ENCODE results near the gene MTURN. TPM values are rescaled to one million over a fixed set of nuclear protein-coding genes. Genes with fewer than 3 reads are reported as not detected.

Gene MTURN
- total RNA-seq, 1 donor from 2014 or later: 40.9 TPM

DNA sequence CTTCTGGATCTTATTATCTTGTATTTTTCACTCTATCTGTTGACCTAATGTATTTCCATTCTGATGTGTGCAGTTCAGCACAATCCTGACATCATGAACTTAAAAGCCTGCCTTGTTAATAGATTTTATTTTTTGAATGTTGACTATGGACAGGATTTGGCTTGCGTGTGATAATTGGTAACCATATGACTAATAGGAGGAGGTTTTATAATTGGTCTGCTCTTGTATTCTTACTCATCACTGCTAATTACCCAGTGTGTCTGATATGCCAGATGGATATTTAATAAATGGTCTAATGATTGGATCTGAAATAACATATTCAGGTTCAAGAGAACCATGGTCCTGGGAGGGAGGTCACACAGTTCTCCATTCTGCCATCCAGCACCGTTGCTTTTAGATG is 45.9 kb downstream of the MTURN start:
- intact Hi-C loops (cut with DNase I): loop anchor here (5.0 kb wide), 1 partner anchor 292 kb away; no protein-coding TSS in a partner anchor
- H3K36me3 ChIP-seq: no peaks in the 10 kb centered on the region
- no peak for DNase-seq (ENCODE audit: low spot score in 2 of 2)
- H3K27ac ChIP-seq: peak overlapping the region; percentile 79 to 85
- TF ChIP-seq, protein P1, sequence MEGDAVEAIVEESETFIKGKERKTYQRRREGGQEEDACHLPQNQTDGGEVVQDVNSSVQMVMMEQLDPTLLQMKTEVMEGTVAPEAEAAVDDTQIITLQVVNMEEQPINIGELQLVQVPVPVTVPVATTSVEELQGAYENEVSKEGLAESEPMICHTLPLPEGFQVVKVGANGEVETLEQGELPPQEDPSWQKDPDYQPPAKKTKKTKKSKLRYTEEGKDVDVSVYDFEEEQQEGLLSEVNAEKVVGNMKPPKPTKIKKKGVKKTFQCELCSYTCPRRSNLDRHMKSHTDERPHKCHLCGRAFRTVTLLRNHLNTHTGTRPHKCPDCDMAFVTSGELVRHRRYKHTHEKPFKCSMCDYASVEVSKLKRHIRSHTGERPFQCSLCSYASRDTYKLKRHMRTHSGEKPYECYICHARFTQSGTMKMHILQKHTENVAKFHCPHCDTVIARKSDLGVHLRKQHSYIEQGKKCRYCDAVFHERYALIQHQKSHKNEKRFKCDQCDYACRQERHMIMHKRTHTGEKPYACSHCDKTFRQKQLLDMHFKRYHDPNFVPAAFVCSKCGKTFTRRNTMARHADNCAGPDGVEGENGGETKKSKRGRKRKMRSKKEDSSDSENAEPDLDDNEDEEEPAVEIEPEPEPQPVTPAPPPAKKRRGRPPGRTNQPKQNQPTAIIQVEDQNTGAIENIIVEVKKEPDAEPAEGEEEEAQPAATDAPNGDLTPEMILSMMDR (IDR thresholded peaks at IDR 0.05): no peak
- no peaks in the 10 kb centered on the region for H3K9me3 ChIP-seq
- peaks cover 12 to 71% of the 10 kb centered on the region in 2 donors for H3K4me1 ChIP-seq
- no peaks in the 10 kb centered on the region for H3K27me3 ChIP-seq
- H3K4me3 ChIP-seq: no peak overlapping the region

DNA sequence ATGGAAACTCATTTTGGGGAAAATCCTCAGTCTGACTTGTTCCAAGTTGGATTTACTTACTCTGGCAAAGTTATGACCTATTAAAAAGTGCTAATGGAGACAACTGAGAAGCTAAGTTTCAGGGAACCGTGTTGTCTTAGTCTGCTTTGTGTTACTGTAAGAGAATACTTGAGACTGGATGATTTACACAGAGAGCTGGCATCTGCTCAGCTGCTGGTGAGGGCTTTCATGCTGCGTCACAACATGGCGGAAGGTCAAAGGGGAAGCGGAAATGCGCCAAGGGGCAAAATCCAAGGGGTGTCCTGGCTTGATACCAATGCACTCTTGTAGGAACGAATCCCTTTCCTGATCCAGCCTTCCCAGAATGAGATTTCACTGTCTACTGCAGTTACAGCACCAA is 46.4 kb downstream of the MTURN start:
- intact Hi-C loops (cut with DNase I): loop anchor here (5.0 kb wide), 1 partner anchor 291 kb away; no protein-coding TSS in a partner anchor
- Histone ChIP-seq H3K27me3 (no peaks in the 10 kb centered on the region), H3K27ac (peak overlapping the region; percentile 79 to 85), H3K4me3 (peak overlapping the region in 1 of 2 donors; percentile 14), H3K4me1 (peaks cover 12 to 69% of the 10 kb centered on the region in 2 donors), H3K9me3 (no peaks in the 10 kb centered on the region), H3K36me3 (no peaks in the 10 kb centered on the region)
- TF ChIP-seq, protein P1 (IDR thresholded peaks at IDR 0.05): no peak
- no peak for DNase-seq (ENCODE audit: low spot score in 2 of 2)

DNA sequence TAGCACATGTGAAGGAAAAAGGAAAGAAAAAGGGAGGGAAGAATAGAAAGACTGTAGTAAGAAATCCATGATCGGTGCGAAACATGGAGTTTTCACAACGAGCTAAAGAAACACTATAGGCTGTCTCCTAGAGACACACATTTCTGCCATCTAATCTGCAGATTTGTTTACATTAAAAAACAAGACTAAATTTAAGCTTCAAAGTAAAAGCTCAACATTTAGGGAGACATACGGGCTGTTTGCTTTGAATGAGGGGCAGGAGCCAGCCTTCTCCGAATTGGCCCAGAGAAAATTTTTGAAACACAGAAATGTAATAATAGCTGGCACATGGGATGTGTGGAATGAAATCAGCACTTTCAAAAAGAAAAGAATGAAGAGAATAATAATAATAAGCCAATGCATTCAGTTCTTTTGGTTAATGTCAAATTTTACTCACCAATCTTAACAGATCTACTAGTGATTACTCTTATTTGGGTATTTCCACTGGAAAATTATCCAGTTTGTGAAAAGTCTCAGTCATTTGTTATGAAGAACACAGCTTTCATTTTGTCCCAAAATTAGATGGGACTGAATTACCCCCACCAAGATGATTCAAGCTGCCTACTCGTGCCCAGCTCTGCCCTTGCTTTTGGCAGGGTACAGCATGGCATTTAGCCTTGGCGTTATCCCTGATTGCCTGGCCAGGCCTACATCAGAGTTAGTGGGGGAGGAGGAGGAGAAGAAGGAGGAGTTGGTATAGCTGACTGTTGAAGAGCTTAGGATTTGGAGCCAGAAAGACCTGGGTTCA is 47.1 kb downstream of the MTURN start:
- H3K9me3 ChIP-seq: no peaks in the 10 kb centered on the region
- TF ChIP-seq, protein P1 (IDR thresholded peaks at IDR 0.05): no peak
- peak overlapping the region in 1 of 2 donors; percentile 14 for H3K4me3 ChIP-seq
- intact Hi-C loops (cut with DNase I): loop anchor here (1.0 to 5.0 kb wide), 2 partner anchors 154 to 290 kb away; partner anchors contain the start of gene PLEKHA8
- H3K27me3 ChIP-seq: no peaks in the 10 kb centered on the region
- peaks cover 12 to 62% of the 10 kb centered on the region in 2 donors for H3K4me1 ChIP-seq
- DNase-seq (ENCODE audit: low spot score in 2 of 2): peak in 1 of 2 donors; percentile 86
- no peaks in the 10 kb centered on the region for H3K36me3 ChIP-seq
- H3K27ac ChIP-seq: peak overlapping the region; percentile 79 to 85

DNA sequence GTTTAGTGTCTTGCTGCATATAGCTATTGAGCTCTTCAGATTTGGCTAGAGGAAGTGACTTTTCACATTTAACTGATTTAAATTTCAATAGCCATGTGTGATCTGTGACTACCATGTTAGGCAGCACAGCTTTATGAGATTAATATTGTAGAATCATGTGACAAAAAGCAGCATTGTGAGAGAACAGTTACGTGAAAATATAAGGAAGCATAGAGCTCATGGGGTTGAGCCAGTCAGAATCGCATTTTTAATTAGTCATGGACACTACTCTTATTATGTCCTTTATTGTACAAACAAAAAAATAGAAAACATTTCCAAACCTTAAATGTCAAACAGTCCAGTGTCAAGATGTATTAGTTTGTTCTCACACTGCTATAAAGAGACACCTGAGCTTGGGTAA is 48.0 kb downstream of the MTURN start:
- H3K27ac ChIP-seq: peak overlapping the region; percentile 79 to 85
- no peaks in the 10 kb centered on the region for H3K36me3 ChIP-seq
- TF ChIP-seq, protein P1 (IDR thresholded peaks at IDR 0.05): no peak
- no peak overlapping the region for H3K4me3 ChIP-seq
- no peaks in the 10 kb centered on the region for H3K27me3 ChIP-seq
- no peak for DNase-seq (ENCODE audit: low spot score in 2 of 2)
- no peaks in the 10 kb centered on the region for H3K9me3 ChIP-seq
- intact Hi-C loops (cut with DNase I): loop anchor here (1.0 to 5.0 kb wide), 2 partner anchors 155 to 289 kb away; partner anchors contain the start of gene PLEKHA8
- H3K4me1 ChIP-seq: peaks cover 12 to 54% of the 10 kb centered on the region in 2 donors

DNA sequence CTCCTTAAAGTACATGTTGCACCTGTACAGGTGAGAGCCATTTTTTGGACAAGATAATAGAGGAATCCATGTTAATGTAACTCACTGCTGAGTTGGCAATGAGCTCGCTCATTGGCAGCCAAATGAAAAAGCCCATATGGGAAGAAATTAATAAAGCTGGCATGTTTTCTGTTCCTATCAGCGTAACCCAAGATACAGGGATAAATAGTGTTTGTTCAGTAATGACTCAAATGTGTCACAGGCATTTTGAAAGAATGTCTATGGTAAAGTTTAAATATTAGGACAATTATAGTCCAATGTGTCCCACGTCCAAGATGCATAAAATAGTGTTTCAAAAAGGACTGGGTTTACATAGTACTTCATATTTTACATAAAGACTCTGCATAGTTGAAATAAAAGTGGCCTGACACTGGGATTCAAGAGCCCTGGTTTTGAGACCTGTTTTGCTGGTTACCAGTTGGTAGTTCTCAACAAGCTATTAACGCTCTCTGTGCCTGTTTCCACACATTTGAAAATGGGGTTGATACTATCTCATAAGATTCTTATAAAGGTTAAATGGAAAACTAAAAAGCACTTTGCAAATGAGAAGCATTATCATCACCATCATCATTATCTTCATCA is 49.1 kb downstream of the MTURN start:
- Histone ChIP-seq H3K4me1 (peaks cover 6 to 44% of the 10 kb centered on the region in 2 donors), H3K4me3 (no peak overlapping the region), H3K27me3 (no peaks in the 10 kb centered on the region), H3K36me3 (no peaks in the 10 kb centered on the region), H3K27ac (peak overlapping the region; percentile 79 to 85), H3K9me3 (no peaks in the 10 kb centered on the region)
- TF ChIP-seq, protein P1 (IDR thresholded peaks at IDR 0.05): no peak
- no peak for DNase-seq (ENCODE audit: low spot score in 2 of 2)
- intact Hi-C loops (cut with DNase I): loop anchor here (5.0 kb wide), 1 partner anchor 288 kb away; no protein-coding TSS in a partner anchor

All from ascending aorta (tissue), 2 donors.